Measurements from ENCODE around the gene NCBP1.

Gene NCBP1

GRCh38 chr9:97706246-97706645 lies 72.6 kb downstream of the NCBP1 start:
- Histone ChIP-seq H2AFZ (ENCODE audit: low read length) (no peak overlapping the region), H3K9ac (ENCODE audit: low read depth, low read length, poor library complexity) (no peak overlapping the region), H3K79me1 (ENCODE audit: low read depth, low read length) (no peaks in the 10 kb centered on the region), H3K4me1 (ENCODE audit: control insufficient read depth in 2 of 2, insufficient read depth in 1 of 2, low read depth in 1 of 2, low read length in 2 of 2) (peaks cover 5 to 6% of the 10 kb centered on the region in 2 donors), H4K8ac (ENCODE audit: low read depth, low read length) (no peak overlapping the region), H3K27me3 (ENCODE audit: control insufficient read depth in 3 of 3, insufficient read depth in 3 of 3, low read depth in 1 of 3, low read length in 3 of 3) (peaks cover 0 to 54% (median 2%) of the 10 kb centered on the region in 3 experiments), H3K4me2 (ENCODE audit: insufficient read depth, low read length, poor library complexity, severe bottlenecking) (no peak overlapping the region), H2BK120ac (ENCODE audit: low read depth, low read length) (no peak overlapping the region), H3K14ac (ENCODE audit: low read length) (no peak overlapping the region), H3K18ac (ENCODE audit: low read length) (no peak overlapping the region), H4K91ac (ENCODE audit: low read depth, low read length, poor library complexity) (no peak overlapping the region), H2BK12ac (ENCODE audit: low read length) (no peak overlapping the region), H3K4ac (ENCODE audit: low read length) (no peak overlapping the region), H3K23ac (ENCODE audit: low read depth, low read length, poor library complexity) (no peak overlapping the region), H3K9me3 (replicated peaks in 1 of 2; ENCODE audit: control insufficient read depth in 2 of 2, insufficient read depth in 1 of 2, low read depth in 1 of 2, low read length in 2 of 2) (no peaks in the 10 kb centered on the region), H2BK5ac (ENCODE audit: low read length) (no peak overlapping the region), H2BK15ac (ENCODE audit: low read length) (no peak overlapping the region), H3K4me3 (ENCODE audit: low read length in 2 of 2) (no peak overlapping the region), H2AK5ac (ENCODE audit: low read depth, low read length) (no peak overlapping the region), H3K27ac (replicated peaks; ENCODE audit: low read length) (no peak overlapping the region), H3K36me3 (replicated peaks in 1 of 2; ENCODE audit: control insufficient read depth in 2 of 2, insufficient read depth in 2 of 2, low read length in 2 of 2) (no peaks in the 10 kb centered on the region)
- DNase-seq (ENCODE audit: low spot score), result no peak
- 100% methylated on average over 1 of the region's 2 CpGs; no CpG with 5 or more reads in 1 of the 2 donors for WGBS, 2 donors (ENCODE audit: extremely low coverage in 2 of 2, insufficient read length in 2 of 2, insufficient replicate concordance in 1 of 2)

- H3K27ac ChIP-seq (replicated peaks; ENCODE audit: low read length), result no peak overlapping the region
- H2BK12ac ChIP-seq (ENCODE audit: low read length), result no peak overlapping the region
- H3K23ac ChIP-seq (ENCODE audit: low read depth, low read length, poor library complexity), result no peak overlapping the region
- no peak overlapping the region for H3K4me3 ChIP-seq (ENCODE audit: low read length in 2 of 2)
- no peak overlapping the region for H3K14ac ChIP-seq (ENCODE audit: low read length)
- no peak overlapping the region for H3K4me2 ChIP-seq (ENCODE audit: insufficient read depth, low read length, poor library complexity, severe bottlenecking)
- H2BK15ac ChIP-seq (ENCODE audit: low read length), result no peak overlapping the region
- H4K91ac ChIP-seq (ENCODE audit: low read depth, low read length, poor library complexity), result no peak overlapping the region
- H3K27me3 ChIP-seq (ENCODE audit: control insufficient read depth in 3 of 3, insufficient read depth in 3 of 3, low read depth in 1 of 3, low read length in 3 of 3), result peaks cover 0 to 43% (median 2%) of the 10 kb centered on the region in 3 experiments
- no peak overlapping the region for H4K8ac ChIP-seq (ENCODE audit: low read depth, low read length)
- H3K9ac ChIP-seq (ENCODE audit: low read depth, low read length, poor library complexity), result no peak overlapping the region
- DNase-seq (ENCODE audit: low spot score), result peak; percentile 65
- H3K36me3 ChIP-seq (replicated peaks in 1 of 2; ENCODE audit: control insufficient read depth in 2 of 2, insufficient read depth in 2 of 2, low read length in 2 of 2), result no peaks in the 10 kb centered on the region
- H2BK120ac ChIP-seq (ENCODE audit: low read depth, low read length), result no peak overlapping the region
- no peak overlapping the region for H3K4ac ChIP-seq (ENCODE audit: low read length)
- H2AFZ ChIP-seq (ENCODE audit: low read length), result peak overlapping the region; percentile 61
- peaks cover 2 to 3% of the 10 kb centered on the region in 2 donors for H3K4me1 ChIP-seq (ENCODE audit: control insufficient read depth in 2 of 2, insufficient read depth in 1 of 2, low read depth in 1 of 2, low read length in 2 of 2)
- H2AK5ac ChIP-seq (ENCODE audit: low read depth, low read length), result no peak overlapping the region
- no CpG with 5 or more reads among the region's 9 CpGs for WGBS, 2 donors (ENCODE audit: extremely low coverage in 2 of 2, insufficient read length in 2 of 2, insufficient replicate concordance in 1 of 2)
- H3K9me3 ChIP-seq (replicated peaks in 1 of 2; ENCODE audit: control insufficient read depth in 2 of 2, insufficient read depth in 1 of 2, low read depth in 1 of 2, low read length in 2 of 2), result no peaks in the 10 kb centered on the region
- no peak overlapping the region for H3K18ac ChIP-seq (ENCODE audit: low read length)
- H2BK5ac ChIP-seq (ENCODE audit: low read length), result no peak overlapping the region
- H3K79me1 ChIP-seq (ENCODE audit: low read depth, low read length), result no peaks in the 10 kb centered on the region
These were observed 77.0 kb downstream of the NCBP1 start for GRCh38 chr9:97710356-97711222.

- DNase-seq (ENCODE audit: low spot score), result peak; percentile 8
- H2BK15ac ChIP-seq (ENCODE audit: low read length), result no peak overlapping the region
- no peak overlapping the region for H3K4me3 ChIP-seq (ENCODE audit: low read length in 2 of 2)
- WGBS, 2 donors (ENCODE audit: extremely low coverage in 2 of 2, insufficient read length in 2 of 2, insufficient replicate concordance in 1 of 2), result no CpG with 5 or more reads among the region's 12 CpGs
- no peak overlapping the region for H4K91ac ChIP-seq (ENCODE audit: low read depth, low read length, poor library complexity)
- no peak overlapping the region for H3K9ac ChIP-seq (ENCODE audit: low read depth, low read length, poor library complexity)
- H3K36me3 ChIP-seq (replicated peaks in 1 of 2; ENCODE audit: control insufficient read depth in 2 of 2, insufficient read depth in 2 of 2, low read length in 2 of 2), result no peaks in the 10 kb centered on the region
- H3K14ac ChIP-seq (ENCODE audit: low read length), result no peak overlapping the region
- H2BK12ac ChIP-seq (ENCODE audit: low read length), result no peak overlapping the region
- peak overlapping the region; percentile 61 for H2AFZ ChIP-seq (ENCODE audit: low read length)
- H3K9me3 ChIP-seq (replicated peaks in 1 of 2; ENCODE audit: control insufficient read depth in 2 of 2, insufficient read depth in 1 of 2, low read depth in 1 of 2, low read length in 2 of 2), result no peaks in the 10 kb centered on the region
- H2BK120ac ChIP-seq (ENCODE audit: low read depth, low read length), result no peak overlapping the region
- H3K4me1 ChIP-seq (ENCODE audit: control insufficient read depth in 2 of 2, insufficient read depth in 1 of 2, low read depth in 1 of 2, low read length in 2 of 2), result peaks cover 2 to 3% of the 10 kb centered on the region in 2 donors
- no peak overlapping the region for H3K4me2 ChIP-seq (ENCODE audit: insufficient read depth, low read length, poor library complexity, severe bottlenecking)
- no peak overlapping the region for H4K8ac ChIP-seq (ENCODE audit: low read depth, low read length)
- H3K27me3 ChIP-seq (ENCODE audit: control insufficient read depth in 3 of 3, insufficient read depth in 3 of 3, low read depth in 1 of 3, low read length in 3 of 3), result peaks cover 0 to 38% (median 2%) of the 10 kb centered on the region in 3 experiments
- no peak overlapping the region for H3K18ac ChIP-seq (ENCODE audit: low read length)
- no peak overlapping the region for H2BK5ac ChIP-seq (ENCODE audit: low read length)
- H2AK5ac ChIP-seq (ENCODE audit: low read depth, low read length), result no peak overlapping the region
- H3K4ac ChIP-seq (ENCODE audit: low read length), result no peak overlapping the region
- H3K23ac ChIP-seq (ENCODE audit: low read depth, low read length, poor library complexity), result no peak overlapping the region
- H3K79me1 ChIP-seq (ENCODE audit: low read depth, low read length), result no peaks in the 10 kb centered on the region
- H3K27ac ChIP-seq (replicated peaks; ENCODE audit: low read length), result no peak overlapping the region
These were observed 77.6 kb downstream of the NCBP1 start for GRCh38 chr9:97711223-97711626.

GRCh38 chr9:97714435-97714834 lies 80.8 kb downstream of the NCBP1 start:
- Histone ChIP-seq H3K27me3 (ENCODE audit: control insufficient read depth in 3 of 3, insufficient read depth in 3 of 3, low read depth in 1 of 3, low read length in 3 of 3) (peaks cover 0 to 24% (median 2%) of the 10 kb centered on the region in 3 experiments), H3K4me2 (ENCODE audit: insufficient read depth, low read length, poor library complexity, severe bottlenecking) (no peak overlapping the region), H3K27ac (replicated peaks; ENCODE audit: low read length) (no peak overlapping the region), H2AK5ac (ENCODE audit: low read depth, low read length) (no peak overlapping the region), H3K9me3 (replicated peaks in 1 of 2; ENCODE audit: control insufficient read depth in 2 of 2, insufficient read depth in 1 of 2, low read depth in 1 of 2, low read length in 2 of 2) (no peaks in the 10 kb centered on the region), H3K14ac (ENCODE audit: low read length) (no peak overlapping the region), H2BK5ac (ENCODE audit: low read length) (no peak overlapping the region), H4K91ac (ENCODE audit: low read depth, low read length, poor library complexity) (no peak overlapping the region), H3K36me3 (replicated peaks in 1 of 2; ENCODE audit: control insufficient read depth in 2 of 2, insufficient read depth in 2 of 2, low read length in 2 of 2) (no peaks in the 10 kb centered on the region), H3K4me3 (ENCODE audit: low read length in 2 of 2) (no peak overlapping the region), H2AFZ (ENCODE audit: low read length) (no peak overlapping the region), H2BK12ac (ENCODE audit: low read length) (no peak overlapping the region), H4K8ac (ENCODE audit: low read depth, low read length) (no peak overlapping the region), H3K23ac (ENCODE audit: low read depth, low read length, poor library complexity) (no peak overlapping the region), H3K79me1 (ENCODE audit: low read depth, low read length) (no peaks in the 10 kb centered on the region), H2BK15ac (ENCODE audit: low read length) (no peak overlapping the region), H3K4ac (ENCODE audit: low read length) (no peak overlapping the region), H3K9ac (ENCODE audit: low read depth, low read length, poor library complexity) (no peak overlapping the region), H2BK120ac (ENCODE audit: low read depth, low read length) (no peak overlapping the region), H3K18ac (ENCODE audit: low read length) (no peak overlapping the region), H3K4me1 (ENCODE audit: control insufficient read depth in 2 of 2, insufficient read depth in 1 of 2, low read depth in 1 of 2, low read length in 2 of 2) (peaks cover 2 to 3% of the 10 kb centered on the region in 2 donors)
- no peak for DNase-seq (ENCODE audit: low spot score)
- WGBS, 2 donors (ENCODE audit: extremely low coverage in 2 of 2, insufficient read length in 2 of 2, insufficient replicate concordance in 1 of 2), result no CpG with 5 or more reads among the region's 3 CpGs
